GM12878 (cell line): Measurements from ENCODE around the gene SSR1.

Experiments
- CHD4 ChIP-seq: fragments of 200-600 bp; sonication (generic); IDR thresholded peaks from 2 replicates; pipeline ENCODE4 v1.6.1; 2016; ENCODE audit warnings: mild to moderate bottlenecking
- CTCF ChIP-seq, 3 experiments: IDR thresholded peaks in 2 of 3; conservative IDR thresholded peaks in 1 of 3; 2 replicates each; pipeline ENCODE4 v1.5.1; 2011; ENCODE audit warnings: low read depth in 3 of 3, low read length in 3 of 3, mild to moderate bottlenecking in 3 of 3, control low read depth in 2 of 3, moderate library complexity in 2 of 3, inconsistent platforms in 1 of 3, mixed read lengths in 1 of 3; ENCODE audit not compliant: control insufficient read depth in 2 of 3, insufficient read depth in 1 of 3; ENCODE audit errors: extremely low read depth in 1 of 3
- EZH2 ChIP-seq: IDR thresholded peaks from 2 replicates; pipeline ENCODE4 v1.6.1; 2012; ENCODE audit warnings: low read depth, mild to moderate bottlenecking, control low read depth, inconsistent platforms, low read length, borderline replicate concordance; ENCODE audit not compliant: control insufficient read depth
- POLR2A ChIP-seq: IDR thresholded peaks from 2 replicates; pipeline ENCODE4 v1.6.1; 2011; ENCODE audit warnings: low read depth, mild to moderate bottlenecking, low read length
- PRDM15 ChIP-seq: fragments of 450-650 bp; formaldehyde crosslinking; IDR thresholded peaks from 2 replicates; pipeline ENCODE4 v1.4.0; 2020; ENCODE audit warnings: mild to moderate bottlenecking, moderate library complexity
- SIN3A ChIP-seq: IDR thresholded peaks from 2 replicates; pipeline ENCODE4 v1.6.1; 2012; ENCODE audit warnings: low read depth, low read length, improper control_type of control experiment
- SMARCA5 ChIP-seq: fragments of 450-650 bp; IDR thresholded peaks from 2 replicates; pipeline ENCODE4 v1.6.1; 2017; ENCODE audit warnings: mild to moderate bottlenecking
- SREBF2 ChIP-seq: IDR thresholded peaks from 2 replicates; pipeline ENCODE4 v1.6.1; 2012; ENCODE audit warnings: mild to moderate bottlenecking, low read length
- SUPT20H ChIP-seq: IDR thresholded peaks from 2 replicates; pipeline ENCODE4 v1.6.1; 2011; ENCODE audit warnings: low read depth, mild to moderate bottlenecking, low read length, moderate library complexity, borderline replicate concordance; ENCODE audit not compliant: control insufficient read depth
- TAF1 ChIP-seq: IDR thresholded peaks from 2 replicates; pipeline ENCODE4 v1.6.1; 2011; ENCODE audit warnings: mild to moderate bottlenecking, low read depth, low read length, borderline replicate concordance
- TARDBP ChIP-seq: IDR thresholded peaks from 2 replicates; pipeline ENCODE4 v1.6.1; 2016; ENCODE audit warnings: borderline replicate concordance

- no peak for TF ChIP-seq PRDM15 (CRISPR knock-in tag)
- TF ChIP-seq CTCF (IDR thresholded peaks at IDR 0.05 in 2 of 3, conservative IDR thresholded peaks at IDR 0.05 in 1 of 3; ENCODE audit: control insufficient read depth in 2 of 3, extremely low read depth in 1 of 3, insufficient read depth in 1 of 3, low read depth in 3 of 3, low read length in 3 of 3), result no peak
- TF ChIP-seq SIN3A, result no peak
- no peak for TF ChIP-seq POLR2A
- no peak for TF ChIP-seq SUPT20H
- no peak for TF ChIP-seq TAF1
- TF ChIP-seq EZH2, result no peak
- TF ChIP-seq SMARCA5, result no peak
- no peak for TF ChIP-seq SREBF2
- TF ChIP-seq CHD4, result no peak
- TF ChIP-seq TARDBP, result no peak
Observed at GRCh38 chr6:7261032-7261841, 51.8 kb downstream of the SSR1 start.
